Right kidney (tissue), 1 donor: ENCODE results near the gene F10.
"Not testable (repeated sequence)": the region's sequence is repeated elsewhere in the genome, so short reads cannot be mapped to it uniquely, and the experiment has no call there.

ENCODE experiments used
- DNase-seq: peaks from one replicate; pipeline ENCODE4 v3.0.0-alpha.2; 2016

Gene F10

GRCh38 chr13:113099142-113099541 is 23.5 kb upstream of the F10 start:
- DNase-seq: no peak

- not testable (repeated sequence) for DNase-seq
Measured at GRCh38 chr13:113102302-113102701, 20.3 kb upstream of the F10 start.

- no peak for DNase-seq
Measured at GRCh38 chr13:113102727-113103126, 19.9 kb upstream of the F10 start.

- DNase-seq: no peak
Measured at GRCh38 chr13:113103646-113104045, 19.0 kb upstream of the F10 start.

GRCh38 chr13:113105032-113105920 is 17.3 kb upstream of the F10 start, which contains the start of gene F7:
F7 (plus strand) TSS chr13:113105791; CDS start chr13:113105842, 51 bp downstream.
- peak; percentile 28 for DNase-seq

GRCh38 chr13:113105921-113106452 is 16.6 kb upstream of the F10 start:
- no peak for DNase-seq

- DNase-seq: no peak
Measured at GRCh38 chr13:113106711-113107351, 15.8 kb upstream of the F10 start.

GRCh38 chr13:113108521-113108920 is 14.1 kb upstream of the F10 start:
- not testable (repeated sequence) for DNase-seq

GRCh38 chr13:113109151-113110047 is 13.2 kb upstream of the F10 start:
- DNase-seq: peak; percentile 56

GRCh38 chr13:113110048-113110851 is 12.3 kb upstream of the F10 start:
- peak; percentile 73 for DNase-seq

- DNase-seq: no peak
Measured at GRCh38 chr13:113110852-113111315, 11.7 kb upstream of the F10 start.

GRCh38 chr13:113111821-113112220 is 10.8 kb upstream of the F10 start:
- DNase-seq: not testable (repeated sequence)

- not testable (repeated sequence) for DNase-seq
Measured at GRCh38 chr13:113112475-113112874, 10.1 kb upstream of the F10 start.

GRCh38 chr13:113112893-113113845 is 9.4 kb upstream of the F10 start:
- no peak for DNase-seq

- no peak for DNase-seq
Measured at GRCh38 chr13:113113846-113114271, 8.7 kb upstream of the F10 start.

- DNase-seq: no peak
Measured at GRCh38 chr13:113114511-113115362, 7.9 kb upstream of the F10 start.

GRCh38 chr13:113115363-113116205 is 7.0 kb upstream of the F10 start:
- DNase-seq: no peak

- no peak for DNase-seq
Measured at GRCh38 chr13:113116206-113116800, 6.3 kb upstream of the F10 start.
